PC-3 (cell line): ENCODE data around the gene GFER. TPM values are rescaled to one million over a fixed set of nuclear protein-coding genes. Genes with fewer than 3 reads are reported as not detected.

Source experiments
- ATAC-seq: fragments of 200-7000 bp; cut with Tn5 transposase; 2 replicates; pipeline ENCODE4 v1.9.1; 2020; ENCODE audit warnings: mild to moderate bottlenecking, moderate library complexity
- BruUV-seq: library from RNA; stranded (reverse); fragments of 400-500 nt; replicated peaks from 2 replicates; lab custom pipeline; 2021; lab: Mats Ljungman, UMichigan
- CTCF ChIA-PET: fragments of 300-600 bp; sonication (Branson Sonifier 250); formaldehyde crosslinking; loops from one replicate; lab custom pipeline; 2022; ENCODE audit warnings: antibody characterized with exemption; lab: Charles Lee
- POLR2A ChIA-PET: fragments of 300-600 bp; sonication (Branson Sonifier 250); formaldehyde crosslinking; loops from one replicate; lab custom pipeline; 2022; ENCODE audit warnings: antibody characterized with exemption; ENCODE audit not compliant: unreplicated experiment; lab: Charles Lee
- DNase-seq: peaks from one replicate; pipeline ENCODE4 v3.0.0-alpha.2; 2015
- H2AFZ ChIP-seq: fragments of 300-600 bp; sonication (generic); 2 replicates; pipeline ENCODE4 v1.6.0; 2016; ENCODE audit warnings: antibody characterized with exemption, low read length
- H3F3A ChIP-seq: fragments of 300-600 bp; sonication (generic); one replicate; pipeline ENCODE4 v1.6.0; 2017; ENCODE audit warnings: antibody characterized with exemption, low read length, control low read depth, mild to moderate bottlenecking; ENCODE audit not compliant: unreplicated experiment
- H3K27ac ChIP-seq: fragments of 300-600 bp; sonication (generic); 2 replicates; pipeline ENCODE4 v1.5.1; 2016; ENCODE audit warnings: mild to moderate bottlenecking, low read length
- H3K27me3 ChIP-seq: fragments of 300-600 bp; sonication (generic); 2 replicates; pipeline ENCODE4 v1.6.1; 2016; ENCODE audit warnings: low read length, mixed read lengths
- H3K36me3 ChIP-seq: fragments of 300-600 bp; sonication (generic); 2 replicates; pipeline ENCODE4 v1.6.1; 2016; ENCODE audit warnings: low read depth, mixed run types, low read length, mixed read lengths
- H3K4me1 ChIP-seq: fragments of 300-600 bp; sonication (generic); 2 replicates; pipeline ENCODE4 v1.5.1; 2016; ENCODE audit warnings: low read length; ENCODE audit not compliant: insufficient read depth
- H3K4me2 ChIP-seq: fragments of 300-600 bp; sonication (generic); 2 replicates; pipeline ENCODE4 v1.6.0; 2016; ENCODE audit warnings: low read length
- H3K4me3 ChIP-seq: fragments of 300-600 bp; sonication (generic); 2 replicates; pipeline ENCODE4 v1.5.1; 2016; ENCODE audit warnings: mild to moderate bottlenecking, low read length, mixed read lengths
- H3K79me2 ChIP-seq: fragments of 300-600 bp; sonication (generic); 2 replicates; pipeline ENCODE4 v1.6.1; 2017; ENCODE audit warnings: low read length, mixed read lengths
- H3K9ac ChIP-seq: fragments of 300-600 bp; sonication (generic); 2 replicates; pipeline ENCODE4 v1.6.0; 2016; ENCODE audit warnings: mild to moderate bottlenecking, low read length
- H3K9me2 ChIP-seq: fragments of 300-600 bp; sonication (generic); replicated peaks from 2 replicates; pipeline ENCODE4 v1.6.1; 2016; ENCODE audit warnings: mixed run types, low read length, mixed read lengths
- H3K9me3 ChIP-seq: fragments of 300-600 bp; sonication (generic); 2 replicates; pipeline ENCODE4 v1.6.1; 2016; ENCODE audit warnings: low read length, mixed read lengths
- H4K20me1 ChIP-seq: fragments of 300-600 bp; sonication (generic); 2 replicates; pipeline ENCODE4 v1.6.1; 2016; ENCODE audit warnings: low read length, mixed read lengths
- EZH2 ChIP-seq: fragments of 300-600 bp; sonication (generic); IDR thresholded peaks from one replicate; pipeline ENCODE4 v1.6.1; 2017; ENCODE audit warnings: antibody characterized with exemption, mild to moderate bottlenecking, low read length; ENCODE audit not compliant: unreplicated experiment
- EZH2phosphoT487 ChIP-seq: fragments of 300-600 bp; sonication (generic); IDR thresholded peaks from 2 replicates; pipeline ENCODE4 v1.6.1; 2018; ENCODE audit warnings: mild to moderate bottlenecking, antibody characterized with exemption, low read length, borderline replicate concordance
- intact Hi-C: fragments of 100-400 bp; cut with micrococcal nuclease; formaldehyde crosslinking; loops from 2 replicates; pipeline ENCODE4 v1.9.0; 2023
- total RNA-seq: library from RNA; depleted of rRNA; stranded (reverse); fragments of >200 nt; gene quantifications from 2 replicates; pipeline ENCODE4 v1.2.3, GENCODE V29; 2014
- TF ChIP-seq, protein P1 (sequence below): fragments of 300-600 bp; sonication (generic); conservative IDR thresholded peaks from 2 replicates; pipeline ENCODE4 v1.5.1; 2017; ENCODE audit warnings: antibody characterized with exemption, low read depth, mild to moderate bottlenecking, low read length

GFER gene
- total RNA-seq, 1 experiment from 2014 or later = 66.8 TPM

- ChIA-PET POLR2A (no interaction called here), CTCF (interaction anchor here (0.5 kb wide), 1 partner anchor 30 kb away, joined by 10 read pairs; no protein-coding TSS in a partner anchor)
- H3K9ac ChIP-seq = no peak overlapping the region
- no peaks in the 10 kb centered on the region for H3F3A ChIP-seq
- intact Hi-C loops = no loop called here
- peaks cover 4% of the 10 kb centered on the region; the same call in 1 of the 2 replicates for H3K4me1 ChIP-seq
- no peaks in the 10 kb centered on the region for H4K20me1 ChIP-seq
- no peak overlapping the region for H3K4me3 ChIP-seq
- no peaks in the 10 kb centered on the region for H3K36me3 ChIP-seq
- DNase-seq (peak; percentile 63), ATAC-seq (peak; percentile 23)
- H3K4me2 ChIP-seq = no peak overlapping the region
- TF ChIP-seq EZH2phosphoT487 (no peak), EZH2 (no peak)
- TF ChIP-seq, protein P1, sequence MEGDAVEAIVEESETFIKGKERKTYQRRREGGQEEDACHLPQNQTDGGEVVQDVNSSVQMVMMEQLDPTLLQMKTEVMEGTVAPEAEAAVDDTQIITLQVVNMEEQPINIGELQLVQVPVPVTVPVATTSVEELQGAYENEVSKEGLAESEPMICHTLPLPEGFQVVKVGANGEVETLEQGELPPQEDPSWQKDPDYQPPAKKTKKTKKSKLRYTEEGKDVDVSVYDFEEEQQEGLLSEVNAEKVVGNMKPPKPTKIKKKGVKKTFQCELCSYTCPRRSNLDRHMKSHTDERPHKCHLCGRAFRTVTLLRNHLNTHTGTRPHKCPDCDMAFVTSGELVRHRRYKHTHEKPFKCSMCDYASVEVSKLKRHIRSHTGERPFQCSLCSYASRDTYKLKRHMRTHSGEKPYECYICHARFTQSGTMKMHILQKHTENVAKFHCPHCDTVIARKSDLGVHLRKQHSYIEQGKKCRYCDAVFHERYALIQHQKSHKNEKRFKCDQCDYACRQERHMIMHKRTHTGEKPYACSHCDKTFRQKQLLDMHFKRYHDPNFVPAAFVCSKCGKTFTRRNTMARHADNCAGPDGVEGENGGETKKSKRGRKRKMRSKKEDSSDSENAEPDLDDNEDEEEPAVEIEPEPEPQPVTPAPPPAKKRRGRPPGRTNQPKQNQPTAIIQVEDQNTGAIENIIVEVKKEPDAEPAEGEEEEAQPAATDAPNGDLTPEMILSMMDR = no peak
- H2AFZ ChIP-seq = no peak overlapping the region
- H3K9me3 ChIP-seq = no peaks in the 10 kb centered on the region
- no peak overlapping the region for H3K27ac ChIP-seq
- no peaks in the 10 kb centered on the region for H3K27me3 ChIP-seq
- no TSS peak for BruUV-seq
- H3K9me2 ChIP-seq = no peaks in the 10 kb centered on the region
- no peaks in the 10 kb centered on the region for H3K79me2 ChIP-seq
These were observed 8.1 kb downstream of the GFER start for GRCh38 chr16:1991948-1992703.

- no peaks in the 10 kb centered on the region for H4K20me1 ChIP-seq
- H2AFZ ChIP-seq = no peak overlapping the region
- H3K4me1 ChIP-seq = peaks cover 4% of the 10 kb centered on the region; the same call in 1 of the 2 replicates
- no peaks in the 10 kb centered on the region for H3K9me2 ChIP-seq
- ChIA-PET POLR2A (no interaction called here), CTCF (interaction anchor here (0.5 kb wide), 1 partner anchor 30 kb away, joined by 10 read pairs; no protein-coding TSS in a partner anchor)
- TF ChIP-seq, protein P1 = no peak
- TF ChIP-seq EZH2 = no peak
- TF ChIP-seq EZH2phosphoT487 = no peak
- H3F3A ChIP-seq = no peaks in the 10 kb centered on the region
- no peak overlapping the region for H3K4me3 ChIP-seq
- H3K9me3 ChIP-seq = no peaks in the 10 kb centered on the region
- no peaks in the 10 kb centered on the region for H3K79me2 ChIP-seq
- no peaks in the 10 kb centered on the region for H3K36me3 ChIP-seq
- no TSS peak for BruUV-seq
- DNase-seq (no peak), ATAC-seq (no peak)
- no peak overlapping the region for H3K9ac ChIP-seq
- H3K27me3 ChIP-seq = no peaks in the 10 kb centered on the region
- H3K4me2 ChIP-seq = no peak overlapping the region
- intact Hi-C loops = no loop called here
- no peak overlapping the region for H3K27ac ChIP-seq
These were observed 8.8 kb downstream of the GFER start for GRCh38 chr16:1992704-1993317.

DNA sequence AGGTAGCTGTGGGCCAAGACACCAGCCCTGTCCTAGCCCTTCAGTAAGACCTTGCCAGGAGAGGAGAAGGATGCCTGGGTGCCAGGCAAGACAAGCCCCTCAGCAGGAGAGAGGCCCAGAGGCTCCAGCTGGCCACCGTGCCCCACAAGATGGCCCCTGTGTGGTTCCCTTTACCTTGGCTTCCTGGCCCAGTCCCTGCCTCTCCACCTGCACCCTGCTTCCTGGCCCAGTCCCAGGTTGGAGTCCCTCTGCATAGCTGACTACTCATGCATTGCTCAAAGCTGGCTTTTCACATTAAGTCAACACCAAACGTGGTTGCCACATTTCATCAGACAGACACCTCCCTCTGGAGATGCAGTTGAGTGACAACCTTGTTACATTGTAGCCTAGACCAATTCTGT is 9.7 kb downstream of the GFER start:
- Histone ChIP-seq H3K4me2 (no peak overlapping the region), H3K9ac (no peak overlapping the region), H3K79me2 (no peaks in the 10 kb centered on the region), H3K9me2 (no peaks in the 10 kb centered on the region), H3F3A (no peaks in the 10 kb centered on the region), H3K4me3 (no peak overlapping the region), H3K36me3 (no peaks in the 10 kb centered on the region), H3K27me3 (no peaks in the 10 kb centered on the region), H3K9me3 (no peaks in the 10 kb centered on the region), H3K27ac (no peak overlapping the region), H4K20me1 (no peaks in the 10 kb centered on the region), H3K4me1 (peaks cover 4% of the 10 kb centered on the region; the same call in 1 of the 2 replicates), H2AFZ (no peak overlapping the region)
- TF ChIP-seq EZH2 (no peak), EZH2phosphoT487 (no peak)
- TF ChIP-seq, protein P1 = no peak
- intact Hi-C loops = no loop called here
- CTCF ChIA-PET = no interaction called here
- POLR2A ChIA-PET = no interaction called here
- no TSS peak for BruUV-seq
- DNase-seq = peak; percentile 79
- peak; percentile 62 for ATAC-seq
